GM21529 (cell line): ENCODE data around the gene ABLIM3.

Experiments
- ATAC-seq: cut with Tn5 transposase; IDR thresholded peaks from one replicate; pipeline ENCODE4 v1.9.1; 2021; ENCODE audit not compliant: unreplicated experiment

Gene ABLIM3

GRCh38 chr5:149301049-149301743 is 159.9 kb downstream of the ABLIM3 start:
- ATAC-seq = no peak

- no peak for ATAC-seq
These were observed 160.6 kb downstream of the ABLIM3 start for GRCh38 chr5:149301744-149302380.

- no peak for ATAC-seq
These were observed 161.3 kb downstream of the ABLIM3 start for GRCh38 chr5:149302641-149303040.

GRCh38 chr5:149303210-149303609 is 161.9 kb downstream of the ABLIM3 start:
- ATAC-seq = no peak

GRCh38 chr5:149304195-149305078 is 163.1 kb downstream of the ABLIM3 start:
- no peak for ATAC-seq

- ATAC-seq = no peak
These were observed 168.1 kb downstream of the ABLIM3 start for GRCh38 chr5:149309354-149309753.
